ENCODE results near the gene GNPTAB.
A peak's percentile ranks its signal among the peaks of the same experiment; 100 is the strongest.

The GNPTAB gene

DNA sequence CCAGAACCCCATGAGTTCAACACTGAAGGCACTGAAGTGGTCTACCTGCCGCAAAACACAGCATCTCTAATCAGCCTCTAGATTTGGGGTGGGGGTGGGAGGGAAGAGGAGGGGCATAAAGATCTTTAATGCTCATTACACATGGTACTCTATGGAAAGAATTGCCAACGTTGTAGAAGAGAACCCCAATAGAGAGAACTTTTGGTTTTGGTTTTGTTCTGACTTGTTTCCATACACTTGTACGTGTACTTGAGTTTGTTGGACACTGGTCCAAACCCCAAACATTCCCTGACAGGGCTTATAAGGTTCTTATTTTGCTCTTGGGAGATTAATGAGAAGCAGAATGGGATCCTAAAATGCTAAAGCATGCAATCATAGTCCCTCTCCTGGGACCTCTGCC is 31.0 kb downstream of the GNPTAB start:
- H3K4me3 ChIP-seq (ENCODE audit: low read length): no peak overlapping the region
- H3K36me3 ChIP-seq (ENCODE audit: control insufficient read depth, insufficient read depth, low read length, severe bottlenecking): no peaks in the 10 kb centered on the region
- H3K9me3 ChIP-seq (ENCODE audit: control insufficient read depth, low read length): no peaks in the 10 kb centered on the region
- no peaks in the 10 kb centered on the region for H3K27me3 ChIP-seq (replicated peaks; ENCODE audit: control insufficient read depth, insufficient read depth, low read length)
- no peak overlapping the region for H3K9ac ChIP-seq (ENCODE audit: low read length)
- DNase-seq (ENCODE audit: low read depth): no peak
- H3K4me1 ChIP-seq (ENCODE audit: control insufficient read depth, insufficient read depth, low read length): no peaks in the 10 kb centered on the region

DNA sequence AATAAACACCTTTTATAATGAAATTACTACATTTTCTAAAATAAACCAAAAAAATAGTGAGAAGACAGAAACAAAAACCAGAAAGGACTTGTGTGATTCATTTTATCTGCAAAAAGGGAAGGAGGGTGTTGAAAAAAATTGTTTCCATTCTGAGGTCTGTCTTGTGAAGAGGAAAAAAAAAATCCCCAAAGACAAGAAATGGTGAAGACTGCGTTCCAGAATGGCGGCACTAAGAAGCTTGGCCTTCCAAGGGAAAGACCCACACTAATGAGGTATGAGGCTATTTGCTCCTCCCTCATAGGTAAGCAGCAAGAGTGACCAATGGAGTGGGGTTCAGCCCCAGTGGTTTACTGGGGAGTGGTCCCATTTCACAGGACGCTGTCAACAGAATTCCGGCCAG is 35.0 kb downstream of the GNPTAB start:
- Histone ChIP-seq H3K4me1 (ENCODE audit: control insufficient read depth, insufficient read depth, low read length) (peaks cover 4% of the 10 kb centered on the region), H3K36me3 (ENCODE audit: control insufficient read depth, insufficient read depth, low read length, severe bottlenecking) (no peaks in the 10 kb centered on the region), H3K4me3 (ENCODE audit: low read length) (no peak overlapping the region), H3K27me3 (replicated peaks; ENCODE audit: control insufficient read depth, insufficient read depth, low read length) (no peaks in the 10 kb centered on the region), H3K9ac (ENCODE audit: low read length) (no peak overlapping the region), H3K9me3 (ENCODE audit: control insufficient read depth, low read length) (no peaks in the 10 kb centered on the region)
- DNase-seq (ENCODE audit: low read depth): no peak

GRCh38 chr12:101795013-101795412 is 35.7 kb downstream of the GNPTAB start:
- Histone ChIP-seq H3K4me1 (ENCODE audit: control insufficient read depth, insufficient read depth, low read length) (peaks cover 4% of the 10 kb centered on the region), H3K27me3 (replicated peaks; ENCODE audit: control insufficient read depth, insufficient read depth, low read length) (no peaks in the 10 kb centered on the region), H3K36me3 (ENCODE audit: control insufficient read depth, insufficient read depth, low read length, severe bottlenecking) (no peaks in the 10 kb centered on the region), H3K9me3 (ENCODE audit: control insufficient read depth, low read length) (no peaks in the 10 kb centered on the region), H3K9ac (ENCODE audit: low read length) (no peak overlapping the region), H3K4me3 (ENCODE audit: low read length) (no peak overlapping the region)
- DNase-seq (ENCODE audit: low read depth): no peak

- Histone ChIP-seq H3K4me1 (ENCODE audit: control insufficient read depth, insufficient read depth, low read length) (peaks cover 4% of the 10 kb centered on the region), H3K36me3 (ENCODE audit: control insufficient read depth, insufficient read depth, low read length, severe bottlenecking) (no peaks in the 10 kb centered on the region), H3K9me3 (ENCODE audit: control insufficient read depth, low read length) (no peaks in the 10 kb centered on the region), H3K4me3 (ENCODE audit: low read length) (no peak overlapping the region), H3K9ac (ENCODE audit: low read length) (no peak overlapping the region), H3K27me3 (replicated peaks; ENCODE audit: control insufficient read depth, insufficient read depth, low read length) (no peaks in the 10 kb centered on the region)
- no peak for DNase-seq (ENCODE audit: low read depth)
These were observed 36.2 kb downstream of the GNPTAB start for GRCh38 chr12:101794574-101794973.

DNA sequence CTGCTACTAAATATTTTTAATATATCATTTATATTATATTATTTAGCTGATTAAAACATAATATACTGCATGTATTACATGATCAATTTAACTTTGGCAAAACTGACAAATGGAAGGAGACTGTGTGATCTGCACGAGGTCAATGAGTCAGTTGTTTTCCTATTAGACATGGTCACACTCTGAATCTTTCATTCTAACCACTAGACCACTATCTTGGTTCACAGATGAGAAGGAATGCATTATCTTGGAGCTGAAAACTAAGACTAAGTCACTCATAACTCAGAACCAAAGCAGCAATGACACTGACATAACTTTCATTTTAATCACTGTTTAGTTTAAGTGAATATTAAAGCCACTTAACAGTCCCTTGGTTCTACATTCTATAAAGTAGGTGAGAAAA is 37.4 kb downstream of the GNPTAB start:
- Histone ChIP-seq H3K9me3 (ENCODE audit: control insufficient read depth, low read length) (no peaks in the 10 kb centered on the region), H3K36me3 (ENCODE audit: control insufficient read depth, insufficient read depth, low read length, severe bottlenecking) (no peaks in the 10 kb centered on the region), H3K9ac (ENCODE audit: low read length) (no peak overlapping the region), H3K4me3 (ENCODE audit: low read length) (no peak overlapping the region), H3K27me3 (replicated peaks; ENCODE audit: control insufficient read depth, insufficient read depth, low read length) (no peaks in the 10 kb centered on the region), H3K4me1 (ENCODE audit: control insufficient read depth, insufficient read depth, low read length) (peaks cover 4% of the 10 kb centered on the region)
- DNase-seq (ENCODE audit: low read depth): peak; percentile 29

DNA sequence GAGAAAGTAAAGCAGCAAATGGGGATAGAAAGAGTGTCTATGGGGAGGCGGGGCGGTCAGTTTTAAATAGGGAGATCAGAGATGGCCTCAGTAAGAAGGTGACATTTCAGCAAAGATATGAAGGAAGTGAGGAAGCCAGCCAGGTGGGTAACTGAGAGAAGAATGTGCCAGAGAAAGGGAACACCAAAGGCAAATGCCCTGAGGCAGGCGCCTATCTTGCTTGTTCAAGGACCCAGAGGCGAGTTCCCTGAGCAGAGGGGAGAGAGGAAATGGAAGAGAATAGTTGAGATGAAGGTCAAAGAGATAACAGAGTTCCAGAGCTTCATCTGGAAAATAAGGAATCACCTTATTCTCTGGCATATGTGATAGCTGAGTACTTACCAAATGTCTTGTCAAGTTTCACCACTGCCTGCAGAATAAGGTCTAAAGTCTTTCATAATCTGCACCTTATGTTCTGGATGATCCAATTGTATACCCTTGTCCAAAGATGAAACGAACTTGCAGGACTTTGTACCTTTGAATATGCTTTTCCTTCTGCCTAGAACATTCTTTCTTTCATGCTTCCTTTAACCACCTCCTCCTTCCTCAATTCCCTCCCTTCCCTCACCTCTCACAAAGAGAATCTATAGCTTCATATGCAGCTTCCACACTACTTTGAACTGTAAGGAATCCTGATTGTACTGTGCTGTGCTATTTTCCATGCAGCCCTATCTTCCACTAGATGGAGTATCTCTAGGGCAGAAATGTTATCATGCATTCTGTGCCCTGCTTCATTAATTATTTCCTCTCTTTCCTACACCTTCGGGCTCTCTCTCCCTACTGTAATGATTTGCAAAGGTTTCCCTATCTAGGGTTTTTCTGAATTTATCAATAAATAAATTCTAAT is 38.5 kb downstream of the GNPTAB start:
- no peaks in the 10 kb centered on the region for H3K9me3 ChIP-seq (ENCODE audit: control insufficient read depth, low read length)
- H3K36me3 ChIP-seq (ENCODE audit: control insufficient read depth, insufficient read depth, low read length, severe bottlenecking): no peaks in the 10 kb centered on the region
- no peak overlapping the region for H3K4me3 ChIP-seq (ENCODE audit: low read length)
- no peak for DNase-seq (ENCODE audit: low read depth)
- peaks cover 4% of the 10 kb centered on the region for H3K4me1 ChIP-seq (ENCODE audit: control insufficient read depth, insufficient read depth, low read length)
- H3K9ac ChIP-seq (ENCODE audit: low read length): no peak overlapping the region
- H3K27me3 ChIP-seq (replicated peaks; ENCODE audit: control insufficient read depth, insufficient read depth, low read length): no peaks in the 10 kb centered on the region

DNA sequence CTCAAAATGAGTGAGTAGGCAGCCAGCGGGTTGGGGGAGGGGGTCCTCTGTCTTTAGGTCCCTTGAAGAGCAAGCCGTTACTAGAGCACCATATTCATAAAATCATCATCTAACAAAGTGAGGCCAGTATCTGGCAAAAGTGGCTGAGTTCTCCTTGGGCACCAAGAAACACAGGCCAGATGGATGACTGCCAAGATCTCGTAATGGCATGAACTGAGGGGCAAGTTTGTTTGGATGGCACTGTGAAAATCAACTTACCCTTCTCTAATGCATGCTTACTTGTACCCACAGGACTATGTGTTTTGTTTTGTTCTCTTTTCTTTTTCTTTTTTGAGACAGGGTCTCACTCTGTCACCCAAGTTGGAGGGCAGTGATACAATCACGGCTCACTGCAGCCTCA is 41.6 kb downstream of the GNPTAB start:
- Histone ChIP-seq H3K36me3 (ENCODE audit: control insufficient read depth, insufficient read depth, low read length, severe bottlenecking) (no peaks in the 10 kb centered on the region), H3K9me3 (ENCODE audit: control insufficient read depth, low read length) (no peaks in the 10 kb centered on the region), H3K4me3 (ENCODE audit: low read length) (no peak overlapping the region), H3K9ac (ENCODE audit: low read length) (no peak overlapping the region), H3K27me3 (replicated peaks; ENCODE audit: control insufficient read depth, insufficient read depth, low read length) (no peaks in the 10 kb centered on the region), H3K4me1 (ENCODE audit: control insufficient read depth, insufficient read depth, low read length) (peaks cover 4% of the 10 kb centered on the region)
- DNase-seq (ENCODE audit: low read depth): no peak

DNA sequence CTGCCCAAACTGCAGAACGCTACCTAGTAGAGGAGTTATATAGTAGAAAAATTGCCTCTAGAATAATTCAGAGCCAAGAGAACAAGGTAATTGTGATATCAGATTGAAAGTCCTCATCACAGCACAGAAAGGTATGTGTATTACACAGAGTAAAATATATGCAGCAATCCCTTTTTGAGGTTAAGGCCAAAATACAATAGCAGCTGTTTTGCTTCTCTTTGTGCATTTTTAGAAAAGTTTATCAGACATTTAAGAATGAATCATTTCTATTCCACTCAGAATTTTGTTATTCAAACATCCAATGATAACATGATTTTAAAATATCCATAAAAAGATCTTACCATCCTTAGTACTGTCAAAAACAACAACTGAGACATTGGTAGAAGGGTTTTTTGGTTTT is 45.1 kb downstream of the GNPTAB start:
- Histone ChIP-seq H3K4me3 (ENCODE audit: low read length) (no peak overlapping the region), H3K4me1 (ENCODE audit: control insufficient read depth, insufficient read depth, low read length) (peaks cover 14% of the 10 kb centered on the region), H3K36me3 (ENCODE audit: control insufficient read depth, insufficient read depth, low read length, severe bottlenecking) (no peaks in the 10 kb centered on the region), H3K9ac (ENCODE audit: low read length) (no peak overlapping the region), H3K9me3 (ENCODE audit: control insufficient read depth, low read length) (no peaks in the 10 kb centered on the region), H3K27me3 (replicated peaks; ENCODE audit: control insufficient read depth, insufficient read depth, low read length) (no peaks in the 10 kb centered on the region)
- DNase-seq (ENCODE audit: low read depth): peak; percentile 6

GRCh38 chr12:101784376-101784775 is 46.4 kb downstream of the GNPTAB start:
- H3K4me3 ChIP-seq (ENCODE audit: low read length): no peak overlapping the region
- DNase-seq (ENCODE audit: low read depth): no peak
- peaks cover 14% of the 10 kb centered on the region for H3K4me1 ChIP-seq (ENCODE audit: control insufficient read depth, insufficient read depth, low read length)
- no peaks in the 10 kb centered on the region for H3K27me3 ChIP-seq (replicated peaks; ENCODE audit: control insufficient read depth, insufficient read depth, low read length)
- peaks cover 3% of the 10 kb centered on the region for H3K36me3 ChIP-seq (ENCODE audit: control insufficient read depth, insufficient read depth, low read length, severe bottlenecking)
- H3K9ac ChIP-seq (ENCODE audit: low read length): no peak overlapping the region
- no peaks in the 10 kb centered on the region for H3K9me3 ChIP-seq (ENCODE audit: control insufficient read depth, low read length)

GRCh38 chr12:101783838-101784237 is 46.9 kb downstream of the GNPTAB start:
- H3K4me1 ChIP-seq (ENCODE audit: control insufficient read depth, insufficient read depth, low read length): peaks cover 14% of the 10 kb centered on the region
- no peak overlapping the region for H3K4me3 ChIP-seq (ENCODE audit: low read length)
- H3K9ac ChIP-seq (ENCODE audit: low read length): no peak overlapping the region
- H3K9me3 ChIP-seq (ENCODE audit: control insufficient read depth, low read length): no peaks in the 10 kb centered on the region
- no peaks in the 10 kb centered on the region for H3K27me3 ChIP-seq (replicated peaks; ENCODE audit: control insufficient read depth, insufficient read depth, low read length)
- DNase-seq (ENCODE audit: low read depth): no peak
- H3K36me3 ChIP-seq (ENCODE audit: control insufficient read depth, insufficient read depth, low read length, severe bottlenecking): peaks cover 3% of the 10 kb centered on the region

DNA sequence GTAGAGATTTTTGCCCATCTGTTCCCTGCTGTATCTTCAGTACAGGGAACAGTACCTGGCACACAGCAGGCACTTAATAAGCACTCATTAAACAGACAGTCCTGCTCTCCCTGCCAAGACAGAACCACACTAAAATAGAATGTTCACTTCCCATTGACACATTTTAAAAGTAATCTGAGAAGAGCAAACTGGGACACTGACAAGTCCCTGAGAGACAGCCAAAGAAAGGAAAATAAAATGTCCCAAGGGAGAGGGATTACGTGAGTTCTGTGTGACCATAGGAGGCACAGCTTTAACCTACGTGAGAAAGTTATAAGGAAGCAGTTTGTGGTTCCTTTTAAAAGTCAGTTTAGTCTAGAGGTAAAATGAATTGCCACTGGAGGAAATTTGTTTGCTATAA is 47.6 kb downstream of the GNPTAB start:
- no peak overlapping the region for H3K9ac ChIP-seq (ENCODE audit: low read length)
- no peak for DNase-seq (ENCODE audit: low read depth)

GRCh38 chr12:101782273-101782731 is 48.5 kb downstream of the GNPTAB start:
- H3K4me3 ChIP-seq (ENCODE audit: low read length): no peak overlapping the region
- no peak overlapping the region for H3K9ac ChIP-seq (ENCODE audit: low read length)
- H3K36me3 ChIP-seq (ENCODE audit: control insufficient read depth, insufficient read depth, low read length, severe bottlenecking): peaks cover 3% of the 10 kb centered on the region
- no peaks in the 10 kb centered on the region for H3K9me3 ChIP-seq (ENCODE audit: control insufficient read depth, low read length)
- peaks cover 14% of the 10 kb centered on the region for H3K4me1 ChIP-seq (ENCODE audit: control insufficient read depth, insufficient read depth, low read length)
- no peaks in the 10 kb centered on the region for H3K27me3 ChIP-seq (replicated peaks; ENCODE audit: control insufficient read depth, insufficient read depth, low read length)
- DNase-seq (ENCODE audit: low read depth): peak; percentile 30

More for the DNA sequence above, 47.6 kb downstream of the GNPTAB start:
- H3K9me3 ChIP-seq (ENCODE audit: control insufficient read depth, low read length): no peaks in the 10 kb centered on the region
- no peak overlapping the region for H3K4me3 ChIP-seq (ENCODE audit: low read length)
- peaks cover 14% of the 10 kb centered on the region for H3K4me1 ChIP-seq (ENCODE audit: control insufficient read depth, insufficient read depth, low read length)
- peaks cover 3% of the 10 kb centered on the region for H3K36me3 ChIP-seq (ENCODE audit: control insufficient read depth, insufficient read depth, low read length, severe bottlenecking)
- H3K27me3 ChIP-seq (replicated peaks; ENCODE audit: control insufficient read depth, insufficient read depth, low read length): no peaks in the 10 kb centered on the region

All from adipocyte (in vitro differentiated cells).